Measurements from ENCODE around the gene ANO2.

ANO2 gene

GRCh38 chr12:5612556-5613410 lies 332.3 kb downstream of the ANO2 start:
- no peak for TF ChIP-seq RAD21 (IDR thresholded peaks at IDR 0.05; ENCODE audit: low read depth)
- no peak for TF ChIP-seq YY1 (IDR thresholded peaks at IDR 0.05; ENCODE audit: low read depth)
- no peak for TF ChIP-seq EP300 (IDR thresholded peaks at IDR 0.05; ENCODE audit: borderline replicate concordance)
- no peak for TF ChIP-seq TCF12 (IDR thresholded peaks at IDR 0.05; ENCODE audit: low read depth)

GRCh38 chr12:5611162-5611561 lies 333.9 kb downstream of the ANO2 start:
- TF ChIP-seq TAF1 (IDR thresholded peaks at IDR 0.05; ENCODE audit: low read depth) (no peak), REST (IDR thresholded peaks at IDR 0.05; ENCODE audit: low read depth) (no peak), NFIC (IDR thresholded peaks at IDR 0.05) (no peak), TCF12 (IDR thresholded peaks at IDR 0.05; ENCODE audit: low read depth) (no peak), TEAD4 (IDR thresholded peaks at IDR 0.05) (no peak), EGR1 (IDR thresholded peaks at IDR 0.05) (no peak), RAD21 (IDR thresholded peaks at IDR 0.05; ENCODE audit: low read depth) (no peak), ZBTB7A (IDR thresholded peaks at IDR 0.05; ENCODE audit: low read depth) (no peak), CEBPB (IDR thresholded peaks at IDR 0.05) (no peak), FOXM1 (IDR thresholded peaks at IDR 0.05; ENCODE audit: borderline replicate concordance, low read depth) (no peak), EP300 (IDR thresholded peaks at IDR 0.05; ENCODE audit: borderline replicate concordance) (no peak), CREB1 (IDR thresholded peaks at IDR 0.05; ENCODE audit: low read depth) (no peak), MAX (IDR thresholded peaks at IDR 0.05) (no peak), YY1 (IDR thresholded peaks at IDR 0.05; ENCODE audit: low read depth) (no peak), USF1 (IDR thresholded peaks at IDR 0.05) (no peak)

- TF ChIP-seq TEAD4 (IDR thresholded peaks at IDR 0.05) = no peak
- no peak for TF ChIP-seq REST (IDR thresholded peaks at IDR 0.05; ENCODE audit: low read depth)
- TF ChIP-seq TAF1 (IDR thresholded peaks at IDR 0.05; ENCODE audit: low read depth) = no peak
- no peak for TF ChIP-seq ZBTB7A (IDR thresholded peaks at IDR 0.05; ENCODE audit: low read depth)
- TF ChIP-seq EP300 (IDR thresholded peaks at IDR 0.05; ENCODE audit: borderline replicate concordance) = no peak
- no peak for TF ChIP-seq NFIC (IDR thresholded peaks at IDR 0.05)
- no peak for TF ChIP-seq USF1 (IDR thresholded peaks at IDR 0.05)
- no peak for TF ChIP-seq EGR1 (IDR thresholded peaks at IDR 0.05)
- TF ChIP-seq RAD21 (IDR thresholded peaks at IDR 0.05; ENCODE audit: low read depth) = no peak
- TF ChIP-seq MAX (IDR thresholded peaks at IDR 0.05) = no peak
- no peak for TF ChIP-seq FOXM1 (IDR thresholded peaks at IDR 0.05; ENCODE audit: borderline replicate concordance, low read depth)
- TF ChIP-seq CEBPB (IDR thresholded peaks at IDR 0.05) = no peak
- no peak for TF ChIP-seq CREB1 (IDR thresholded peaks at IDR 0.05; ENCODE audit: low read depth)
- no peak for TF ChIP-seq TCF12 (IDR thresholded peaks at IDR 0.05; ENCODE audit: low read depth)
- TF ChIP-seq YY1 (IDR thresholded peaks at IDR 0.05; ENCODE audit: low read depth) = no peak
Observed at GRCh38 chr12:5599378-5599777, 345.7 kb downstream of the ANO2 start.

GRCh38 chr12:5593998-5594397 lies 351.1 kb downstream of the ANO2 start:
- TF ChIP-seq CEBPB (IDR thresholded peaks at IDR 0.05) = no peak
- no peak for TF ChIP-seq USF1 (IDR thresholded peaks at IDR 0.05)
- TF ChIP-seq ZBTB7A (IDR thresholded peaks at IDR 0.05; ENCODE audit: low read depth) = no peak
- TF ChIP-seq REST (IDR thresholded peaks at IDR 0.05; ENCODE audit: low read depth) = no peak
- no peak for TF ChIP-seq RAD21 (IDR thresholded peaks at IDR 0.05; ENCODE audit: low read depth)
- no peak for TF ChIP-seq CREB1 (IDR thresholded peaks at IDR 0.05; ENCODE audit: low read depth)
- no peak for TF ChIP-seq YY1 (IDR thresholded peaks at IDR 0.05; ENCODE audit: low read depth)
- no peak for TF ChIP-seq MAX (IDR thresholded peaks at IDR 0.05)
- no peak for TF ChIP-seq TCF12 (IDR thresholded peaks at IDR 0.05; ENCODE audit: low read depth)
- TF ChIP-seq TAF1 (IDR thresholded peaks at IDR 0.05; ENCODE audit: low read depth) = no peak
- no peak for TF ChIP-seq EGR1 (IDR thresholded peaks at IDR 0.05)
- TF ChIP-seq FOXM1 (IDR thresholded peaks at IDR 0.05; ENCODE audit: borderline replicate concordance, low read depth) = no peak
- TF ChIP-seq EP300 (IDR thresholded peaks at IDR 0.05; ENCODE audit: borderline replicate concordance) = no peak
- no peak for TF ChIP-seq NFIC (IDR thresholded peaks at IDR 0.05)
- TF ChIP-seq TEAD4 (IDR thresholded peaks at IDR 0.05) = no peak
